PC-9 (cell line): ENCODE measurements around the gene SUMO2. TPM values are rescaled to one million over a fixed set of nuclear protein-coding genes. Genes with fewer than 3 reads are reported as not detected.
A peak's percentile ranks its signal among the peaks of the same experiment; 100 is the strongest.

Source experiments
- BruUV-seq: library from RNA; stranded (reverse); fragments of 400-500 nt; replicated peaks from 2 replicates; lab custom pipeline; 2021; lab: Mats Ljungman, UMichigan
- CTCF ChIA-PET: fragments of 300-600 bp; sonication (Branson Sonifier 250); formaldehyde crosslinking; loops from one replicate; lab custom pipeline; 2022; ENCODE audit warnings: antibody characterized with exemption; lab: Charles Lee
- POLR2A ChIA-PET: fragments of 300-600 bp; sonication (Branson Sonifier 250); formaldehyde crosslinking; loops from one replicate; lab custom pipeline; 2022; ENCODE audit warnings: antibody characterized with exemption; ENCODE audit not compliant: unreplicated experiment; lab: Charles Lee
- DNase-seq, 2 experiments: peaks; one replicate each; pipeline versions ENCODE4 v3.0.0 to v3.0.0-alpha.2; 2015 to 2022; ENCODE audit warnings: mixed read lengths in 1 of 2
- H2AFZ ChIP-seq: fragments of 200-600 bp; sonication (generic); 2 replicates; pipeline ENCODE4 v1.8.1; 2017; ENCODE audit warnings: antibody characterized with exemption
- H3F3A ChIP-seq: fragments of 200-600 bp; sonication (generic); 2 replicates; pipeline ENCODE4 v1.8.1; 2017; ENCODE audit warnings: antibody characterized with exemption, mild to moderate bottlenecking, low read depth; ENCODE audit not compliant: insufficient read depth
- H3K27ac ChIP-seq: fragments of 200-600 bp; sonication (generic); 2 replicates; pipeline ENCODE4 v1.6.1; 2016; ENCODE audit warnings: mixed run types
- H3K27me3 ChIP-seq: fragments of 200-600 bp; sonication (generic); 2 replicates; pipeline ENCODE4 v1.6.1; 2016; ENCODE audit warnings: low read depth, mixed run types; ENCODE audit not compliant: insufficient read depth
- H3K36me3 ChIP-seq: fragments of 200-600 bp; sonication (generic); 2 replicates; pipeline ENCODE4 v1.6.1; 2016; ENCODE audit warnings: low read depth, mixed run types
- H3K4me1 ChIP-seq: fragments of 200-600 bp; sonication (generic); replicated peaks from 2 replicates; pipeline ENCODE4 v1.6.1; 2016; ENCODE audit warnings: mixed run types; ENCODE audit not compliant: insufficient read depth
- H3K4me2 ChIP-seq: fragments of 200-600 bp; sonication (generic); 2 replicates; pipeline ENCODE4 v1.6.1; 2017; ENCODE audit warnings: mixed run types
- H3K4me3 ChIP-seq: fragments of 200-600 bp; sonication (generic); 2 replicates; pipeline ENCODE4 v1.6.1; 2016; ENCODE audit warnings: mixed run types
- H3K79me2 ChIP-seq: fragments of 200-600 bp; sonication (generic); 2 replicates; pipeline ENCODE4 v1.6.1; 2017; ENCODE audit warnings: low read depth, mixed run types
- H3K9me2 ChIP-seq: fragments of 200-600 bp; sonication (generic); 2 replicates; pipeline ENCODE4 v1.8.1; 2017; ENCODE audit warnings: mild to moderate bottlenecking; ENCODE audit not compliant: insufficient read depth
- H3K9me3 ChIP-seq: fragments of 200-600 bp; sonication (generic); 2 replicates; pipeline ENCODE4 v1.8.1; 2016; ENCODE audit warnings: low read depth; ENCODE audit not compliant: insufficient read depth
- H4K20me1 ChIP-seq: fragments of 200-600 bp; sonication (generic); 2 replicates; pipeline ENCODE4 v1.8.1; 2017; ENCODE audit not compliant: insufficient read depth
- EZH2 ChIP-seq: fragments of 200-600 bp; sonication (generic); IDR thresholded peaks from 2 replicates; pipeline ENCODE4 v1.8.0; 2017; ENCODE audit warnings: antibody characterized with exemption, low read depth
- intact Hi-C: fragments of 100-400 bp; cut with micrococcal nuclease; formaldehyde crosslinking; loops from one replicate; pipeline ENCODE4 v1.10.0; 2022; ENCODE audit not compliant: unreplicated experiment
- total RNA-seq: library from RNA; stranded (reverse); gene quantifications from 2 replicates; pipeline ENCODE4 v1.2.3, GENCODE V29; 2021
- TF ChIP-seq, protein P1 (sequence below): fragments of 200-600 bp; sonication (generic); conservative IDR thresholded peaks from 2 replicates; pipeline ENCODE4 v1.6.1; 2017; ENCODE audit warnings: mixed run types, antibody characterized with exemption, mild to moderate bottlenecking, moderate library complexity

SUMO2 gene
- total RNA-seq, 1 experiment from 2014 or later = 486 TPM

GRCh38 chr17:75130632-75131277, 52.0 kb downstream of the SUMO2 start:
- peak overlapping the region; percentile 83 for H2AFZ ChIP-seq
- peak; percentile 38 to 52 for DNase-seq
- peak overlapping the region; percentile 74 for H3K4me2 ChIP-seq
- no peaks in the 10 kb centered on the region for H3K9me3 ChIP-seq
- TF ChIP-seq, protein P1, sequence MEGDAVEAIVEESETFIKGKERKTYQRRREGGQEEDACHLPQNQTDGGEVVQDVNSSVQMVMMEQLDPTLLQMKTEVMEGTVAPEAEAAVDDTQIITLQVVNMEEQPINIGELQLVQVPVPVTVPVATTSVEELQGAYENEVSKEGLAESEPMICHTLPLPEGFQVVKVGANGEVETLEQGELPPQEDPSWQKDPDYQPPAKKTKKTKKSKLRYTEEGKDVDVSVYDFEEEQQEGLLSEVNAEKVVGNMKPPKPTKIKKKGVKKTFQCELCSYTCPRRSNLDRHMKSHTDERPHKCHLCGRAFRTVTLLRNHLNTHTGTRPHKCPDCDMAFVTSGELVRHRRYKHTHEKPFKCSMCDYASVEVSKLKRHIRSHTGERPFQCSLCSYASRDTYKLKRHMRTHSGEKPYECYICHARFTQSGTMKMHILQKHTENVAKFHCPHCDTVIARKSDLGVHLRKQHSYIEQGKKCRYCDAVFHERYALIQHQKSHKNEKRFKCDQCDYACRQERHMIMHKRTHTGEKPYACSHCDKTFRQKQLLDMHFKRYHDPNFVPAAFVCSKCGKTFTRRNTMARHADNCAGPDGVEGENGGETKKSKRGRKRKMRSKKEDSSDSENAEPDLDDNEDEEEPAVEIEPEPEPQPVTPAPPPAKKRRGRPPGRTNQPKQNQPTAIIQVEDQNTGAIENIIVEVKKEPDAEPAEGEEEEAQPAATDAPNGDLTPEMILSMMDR = peak; percentile 60; the same call in 1 of the 2 replicates
- no peak for TF ChIP-seq EZH2
- no peaks in the 10 kb centered on the region for H3K36me3 ChIP-seq
- H3K79me2 ChIP-seq = peaks cover 33% of the 10 kb centered on the region
- CTCF ChIA-PET = interaction anchor here (0.5 to 1.5 kb wide), 3 partner anchors 17 to 121 kb away, joined by 7 to 18 read pairs (median 8); no protein-coding TSS in a partner anchor
- H3K9me2 ChIP-seq = no peaks in the 10 kb centered on the region
- POLR2A ChIA-PET = interaction anchor here (0.5 to 0.7 kb wide), 2 partner anchors 24 to 58 kb away, joined by 3 read pairs; no protein-coding TSS in a partner anchor
- peaks cover 27% of the 10 kb centered on the region for H3K4me1 ChIP-seq
- peak overlapping the region; percentile 95 for H3K4me3 ChIP-seq
- H3K27ac ChIP-seq = peak overlapping the region; percentile 72
- intact Hi-C loops = no loop called here
- no peaks in the 10 kb centered on the region; the same call in 1 of the 2 replicates for H4K20me1 ChIP-seq
- peaks cover 72% of the 10 kb centered on the region for H3F3A ChIP-seq
- TSS peak; percentile 29 for BruUV-seq
- H3K27me3 ChIP-seq = no peaks in the 10 kb centered on the region

DNA sequence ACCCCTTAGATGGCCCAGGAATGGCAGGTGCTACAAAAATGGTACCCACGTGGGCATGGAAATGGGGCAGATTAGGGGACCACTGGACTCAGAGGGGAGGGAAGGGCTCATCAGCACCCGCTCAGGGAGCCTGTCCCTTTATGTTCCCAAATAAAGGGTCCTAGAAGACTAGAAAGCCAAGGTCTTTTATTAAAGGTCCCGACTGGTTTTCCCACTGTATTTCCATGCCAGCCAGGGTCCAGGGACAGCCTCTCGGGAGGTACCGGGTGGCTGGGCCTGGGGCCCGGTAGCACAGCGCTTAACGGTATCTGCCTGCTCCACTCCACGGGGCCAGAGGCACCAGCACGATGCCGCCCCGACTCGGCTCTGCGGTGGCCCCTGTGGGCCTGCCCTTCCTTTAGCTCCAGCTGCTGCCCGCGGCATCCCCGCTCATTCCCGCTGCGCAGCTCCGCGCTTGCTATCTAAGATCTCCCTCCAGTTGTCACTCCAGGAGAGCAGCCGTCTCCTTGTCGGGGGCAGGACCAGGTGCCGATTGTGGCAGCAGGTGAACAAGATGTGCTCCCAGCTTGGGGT, 52.6 kb downstream of the SUMO2 start:
- POLR2A ChIA-PET = interaction anchor here (0.5 to 0.6 kb wide), 2 partner anchors 25 to 59 kb away, joined by 3 read pairs; no protein-coding TSS in a partner anchor
- Histone ChIP-seq H3K9me2 (no peaks in the 10 kb centered on the region), H3K79me2 (peaks cover 38% of the 10 kb centered on the region), H3K27me3 (no peaks in the 10 kb centered on the region), H2AFZ (no peak overlapping the region), H3K4me3 (peak overlapping the region; percentile 95), H3K4me2 (peak overlapping the region; percentile 74), H3K36me3 (no peaks in the 10 kb centered on the region), H3K9me3 (no peaks in the 10 kb centered on the region), H3F3A (peaks cover 72% of the 10 kb centered on the region), H4K20me1 (no peaks in the 10 kb centered on the region; the same call in 1 of the 2 replicates), H3K27ac (no peak overlapping the region), H3K4me1 (peaks cover 33% of the 10 kb centered on the region)
- no peak for TF ChIP-seq EZH2
- TF ChIP-seq, protein P1 = no peak
- BruUV-seq = no TSS peak
- CTCF ChIA-PET = interaction anchor here (0.6 to 1.5 kb wide), 2 partner anchors 16 to 120 kb away, joined by 8 to 18 read pairs; no protein-coding TSS in a partner anchor
- intact Hi-C loops = no loop called here
- DNase-seq = no peak

DNA sequence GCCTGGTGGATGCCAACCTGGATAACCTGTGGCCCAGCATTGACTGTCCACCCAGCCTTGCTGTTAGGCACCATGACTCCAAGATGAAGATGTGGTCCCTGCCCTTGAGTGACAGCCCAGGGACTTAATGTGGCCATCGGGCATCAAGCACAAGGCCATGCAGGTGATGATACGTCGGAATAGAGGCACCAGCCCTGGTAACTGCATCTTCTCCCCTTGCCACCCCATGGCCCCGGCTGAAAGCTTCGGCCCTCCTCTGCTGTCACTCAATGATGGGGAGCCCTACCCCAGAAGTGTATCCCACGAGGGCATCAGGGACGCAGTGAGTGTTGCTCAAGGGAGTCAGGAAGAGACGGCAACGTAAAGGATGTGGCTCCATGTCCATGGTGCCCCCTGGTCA, 53.2 kb downstream of the SUMO2 start:
- intact Hi-C loops = no loop called here
- Histone ChIP-seq H3K4me2 (no peak overlapping the region), H3K27me3 (no peaks in the 10 kb centered on the region), H3K4me1 (peaks cover 39% of the 10 kb centered on the region), H3K4me3 (no peak overlapping the region), H3K79me2 (peaks cover 41% of the 10 kb centered on the region), H3K27ac (no peak overlapping the region), H2AFZ (no peak overlapping the region), H3K9me2 (no peaks in the 10 kb centered on the region), H3F3A (peaks cover 73% of the 10 kb centered on the region), H3K36me3 (no peaks in the 10 kb centered on the region), H4K20me1 (no peaks in the 10 kb centered on the region; the same call in 1 of the 2 replicates), H3K9me3 (no peaks in the 10 kb centered on the region)
- POLR2A ChIA-PET = interaction anchor here (0.6 kb wide), 1 partner anchor 59 kb away, joined by 3 read pairs; no protein-coding TSS in a partner anchor
- CTCF ChIA-PET = no interaction called here
- BruUV-seq = no TSS peak
- no peak for TF ChIP-seq EZH2
- TF ChIP-seq, protein P1 = no peak
- no peak for DNase-seq
